Neural progenitor cell (in vitro differentiated cells): Measurements from ENCODE around the gene PHETA2. TPM values are rescaled to one million over a fixed set of nuclear protein-coding genes. Genes with fewer than 3 reads are reported as not detected.

Experiments used
- DNase-seq: peaks from one replicate; pipeline ENCODE4 v3.0.0-alpha.2; 2016; ENCODE audit warnings: low spot score
- H2AFZ ChIP-seq: fragments of 200-600 bp; sonication (generic); replicated peaks from 2 replicates; pipeline ENCODE4 v1.6.1; 2016; ENCODE audit warnings: antibody characterized with exemption
- H3F3A ChIP-seq: fragments of 200-600 bp; sonication (generic); 2 replicates; pipeline ENCODE4 v1.6.1; 2016; ENCODE audit warnings: antibody characterized with exemption, low read depth
- H3K27ac ChIP-seq: fragments of 200-600 bp; sonication (generic); 2 replicates; pipeline ENCODE4 v1.5.1; 2016; ENCODE audit warnings: mild to moderate bottlenecking
- H3K27me3 ChIP-seq: fragments of 200-600 bp; sonication (generic); 2 replicates; pipeline ENCODE4 v1.6.1; 2016; ENCODE audit warnings: mild to moderate bottlenecking, moderate library complexity
- H3K36me3 ChIP-seq: fragments of 200-600 bp; sonication (generic); 2 replicates; pipeline ENCODE4 v1.5.1; 2016
- H3K4me1 ChIP-seq: fragments of 200-600 bp; sonication (generic); 2 replicates; pipeline ENCODE4 v1.6.1; 2016; ENCODE audit warnings: mixed run types
- H3K4me2 ChIP-seq: fragments of 200-600 bp; sonication (generic); 2 replicates; pipeline ENCODE4 v1.6.1; 2016
- H3K4me3 ChIP-seq: fragments of 200-600 bp; sonication (generic); 2 replicates; pipeline ENCODE4 v1.5.1; 2016
- H3K79me2 ChIP-seq: fragments of 200-600 bp; sonication (generic); 2 replicates; pipeline ENCODE4 v1.6.1; 2016; ENCODE audit warnings: low read depth
- H3K9ac ChIP-seq: fragments of 200-600 bp; sonication (generic); 2 replicates; pipeline ENCODE4 v1.6.1; 2016
- H3K9me3 ChIP-seq: fragments of 200-600 bp; sonication (generic); 2 replicates; pipeline ENCODE4 v1.5.1; 2016; ENCODE audit warnings: low read depth
- H4K20me1 ChIP-seq: fragments of 200-600 bp; sonication (generic); 2 replicates; pipeline ENCODE4 v1.6.1; 2016; ENCODE audit warnings: low read depth
- H3K27ac Mint-ChIP-seq: 3 replicates; pipeline ENCODE4 v1.8.0; 2021; ENCODE audit warnings: mixed read lengths
- H3K27me3 Mint-ChIP-seq: 2 replicates; pipeline ENCODE4 v1.8.0; 2022; ENCODE audit warnings: low read depth, mild to moderate bottlenecking, inconsistent platforms, moderate library complexity, mixed read lengths; ENCODE audit not compliant: insufficient read depth
- H3K36me3 Mint-ChIP-seq: 3 replicates; pipeline ENCODE4 v1.8.0; 2021; ENCODE audit warnings: mixed read lengths
- H3K4me1 Mint-ChIP-seq: 3 replicates; pipeline ENCODE4 v1.8.0; 2021; ENCODE audit warnings: mixed read lengths
- H3K4me3 Mint-ChIP-seq: 3 replicates; pipeline ENCODE4 v1.8.0; 2021; ENCODE audit warnings: mild to moderate bottlenecking, moderate library complexity, mixed read lengths
- H3K9me3 Mint-ChIP-seq: 3 replicates; pipeline ENCODE4 v1.8.0; 2020; ENCODE audit warnings: mixed read lengths
- EZH2 ChIP-seq: fragments of 200-600 bp; sonication (generic); IDR thresholded peaks from 2 replicates; pipeline ENCODE4 v1.6.1; 2017; ENCODE audit warnings: antibody characterized with exemption, mild to moderate bottlenecking, moderate library complexity
- EZH2phosphoT487 ChIP-seq: fragments of 200-600 bp; sonication (generic); IDR thresholded peaks from 2 replicates; pipeline ENCODE4 v1.6.1; 2017; ENCODE audit warnings: antibody characterized with exemption
- total RNA-seq: library from RNA; depleted of rRNA; stranded (reverse); fragments of >200 nt; gene quantifications from 2 replicates; pipeline ENCODE4 v1.2.3, GENCODE V29; 2015; ENCODE audit warnings: low replicate concordance
- TF ChIP-seq, protein P1 (sequence below): fragments of 200-600 bp; sonication (generic); IDR thresholded peaks from 2 replicates; pipeline ENCODE4 v1.5.1; 2017; ENCODE audit warnings: antibody characterized with exemption, mild to moderate bottlenecking

The PHETA2 gene
- total RNA-seq, 1 donor from 2014 or later: 0.79 TPM

DNA sequence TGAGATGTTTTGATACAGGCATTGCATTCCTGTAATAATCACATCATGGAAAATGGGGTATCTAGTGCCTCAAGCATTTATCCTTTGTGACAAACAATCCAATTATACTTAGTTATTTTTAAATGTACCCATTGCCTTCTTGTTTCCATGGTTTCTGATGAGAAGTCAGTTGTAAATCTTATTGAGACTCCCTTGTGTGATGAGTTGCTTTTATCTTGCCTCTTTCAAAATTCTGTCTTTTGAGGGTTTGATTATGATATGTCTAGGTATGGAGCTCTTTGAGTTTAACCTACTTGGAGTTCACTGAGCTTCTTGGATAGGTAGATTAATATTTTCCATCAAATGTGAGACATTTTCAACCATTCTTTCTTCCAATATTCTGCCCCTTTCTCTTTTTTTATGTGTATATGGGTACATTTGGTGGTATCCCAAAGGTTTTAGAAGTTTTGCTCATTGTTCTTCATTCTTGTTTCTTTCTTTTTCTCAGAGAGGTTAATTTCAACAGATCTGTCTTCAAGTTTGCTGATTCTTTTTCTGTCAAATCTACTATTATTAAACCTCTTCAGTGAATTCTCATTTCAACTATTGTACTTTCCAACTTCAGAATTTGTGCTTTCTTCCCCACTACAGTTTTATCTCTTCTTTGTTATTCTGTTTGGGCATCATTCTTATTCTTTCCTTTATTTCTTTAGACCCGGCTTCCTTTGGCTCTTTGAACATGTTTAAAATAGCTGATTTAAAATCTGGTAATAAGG is 17.1 kb upstream of the PHETA2 start:
- Histone ChIP-seq H3K4me3 (no peak overlapping the region), H3F3A (peaks cover 5% of the 10 kb centered on the region), H2AFZ (no peak overlapping the region), H3K9ac (no peak overlapping the region), H3K36me3 (peaks cover 3% of the 10 kb centered on the region), H3K27ac (no peak overlapping the region), H3K27me3 (no peaks in the 10 kb centered on the region), H3K4me2 (no peak overlapping the region), H4K20me1 (no peaks in the 10 kb centered on the region), H3K79me2 (no peaks in the 10 kb centered on the region), H3K4me1 (no peaks in the 10 kb centered on the region), H3K9me3 (peaks cover 10% of the 10 kb centered on the region)
- Mint-ChIP-seq H3K4me1 (no peaks in the 10 kb centered on the region), H3K9me3 (peaks cover 18% of the 10 kb centered on the region), H3K27me3 (peaks cover 9% of the 10 kb centered on the region), H3K4me3 (no peak overlapping the region), H3K27ac (no peak overlapping the region), H3K36me3 (peaks cover 32% of the 10 kb centered on the region)
- TF ChIP-seq, protein P1, sequence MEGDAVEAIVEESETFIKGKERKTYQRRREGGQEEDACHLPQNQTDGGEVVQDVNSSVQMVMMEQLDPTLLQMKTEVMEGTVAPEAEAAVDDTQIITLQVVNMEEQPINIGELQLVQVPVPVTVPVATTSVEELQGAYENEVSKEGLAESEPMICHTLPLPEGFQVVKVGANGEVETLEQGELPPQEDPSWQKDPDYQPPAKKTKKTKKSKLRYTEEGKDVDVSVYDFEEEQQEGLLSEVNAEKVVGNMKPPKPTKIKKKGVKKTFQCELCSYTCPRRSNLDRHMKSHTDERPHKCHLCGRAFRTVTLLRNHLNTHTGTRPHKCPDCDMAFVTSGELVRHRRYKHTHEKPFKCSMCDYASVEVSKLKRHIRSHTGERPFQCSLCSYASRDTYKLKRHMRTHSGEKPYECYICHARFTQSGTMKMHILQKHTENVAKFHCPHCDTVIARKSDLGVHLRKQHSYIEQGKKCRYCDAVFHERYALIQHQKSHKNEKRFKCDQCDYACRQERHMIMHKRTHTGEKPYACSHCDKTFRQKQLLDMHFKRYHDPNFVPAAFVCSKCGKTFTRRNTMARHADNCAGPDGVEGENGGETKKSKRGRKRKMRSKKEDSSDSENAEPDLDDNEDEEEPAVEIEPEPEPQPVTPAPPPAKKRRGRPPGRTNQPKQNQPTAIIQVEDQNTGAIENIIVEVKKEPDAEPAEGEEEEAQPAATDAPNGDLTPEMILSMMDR: no peak
- TF ChIP-seq EZH2phosphoT487: no peak
- no peak for TF ChIP-seq EZH2
- no peak for DNase-seq

DNA sequence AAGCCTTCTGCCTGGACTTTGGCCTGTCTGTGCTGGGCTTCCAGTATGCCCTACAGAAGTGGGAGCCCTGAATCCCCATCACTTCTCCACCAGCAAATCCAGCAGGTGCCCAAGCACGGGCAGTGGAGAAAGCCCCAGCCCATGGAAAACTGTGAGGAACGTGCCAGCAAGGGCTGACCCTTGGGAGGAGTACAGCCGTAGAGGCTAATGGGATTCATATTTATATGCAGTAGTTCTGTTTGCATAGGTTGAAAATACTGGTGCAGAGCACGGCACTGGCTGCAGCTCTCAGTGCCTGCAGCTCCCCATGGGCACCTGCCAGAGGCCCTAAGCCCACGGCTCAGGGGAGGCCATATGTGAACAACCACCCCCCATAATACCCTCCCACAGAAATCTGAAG is 13.6 kb upstream of the PHETA2 start:
- peaks cover 18% of the 10 kb centered on the region for H3K9me3 Mint-ChIP-seq
- Histone ChIP-seq H3K4me1 (no peaks in the 10 kb centered on the region), H2AFZ (no peak overlapping the region), H3K27me3 (no peaks in the 10 kb centered on the region), H3K27ac (no peak overlapping the region), H3K79me2 (no peaks in the 10 kb centered on the region), H3K36me3 (peaks cover 3% of the 10 kb centered on the region), H3K4me3 (no peak overlapping the region), H3F3A (peaks cover 5% of the 10 kb centered on the region), H3K9ac (no peak overlapping the region), H3K4me2 (no peak overlapping the region), H4K20me1 (no peaks in the 10 kb centered on the region), H3K9me3 (peaks cover 10% of the 10 kb centered on the region)
- TF ChIP-seq EZH2 (no peak), EZH2phosphoT487 (no peak)
- TF ChIP-seq, protein P1: no peak
- peaks cover 5% of the 10 kb centered on the region for H3K4me1 Mint-ChIP-seq
- no peak overlapping the region for H3K27ac Mint-ChIP-seq
- H3K4me3 Mint-ChIP-seq: no peak overlapping the region
- H3K27me3 Mint-ChIP-seq: peaks cover 12% of the 10 kb centered on the region
- H3K36me3 Mint-ChIP-seq: peaks cover 40% of the 10 kb centered on the region
- DNase-seq: no peak

DNA sequence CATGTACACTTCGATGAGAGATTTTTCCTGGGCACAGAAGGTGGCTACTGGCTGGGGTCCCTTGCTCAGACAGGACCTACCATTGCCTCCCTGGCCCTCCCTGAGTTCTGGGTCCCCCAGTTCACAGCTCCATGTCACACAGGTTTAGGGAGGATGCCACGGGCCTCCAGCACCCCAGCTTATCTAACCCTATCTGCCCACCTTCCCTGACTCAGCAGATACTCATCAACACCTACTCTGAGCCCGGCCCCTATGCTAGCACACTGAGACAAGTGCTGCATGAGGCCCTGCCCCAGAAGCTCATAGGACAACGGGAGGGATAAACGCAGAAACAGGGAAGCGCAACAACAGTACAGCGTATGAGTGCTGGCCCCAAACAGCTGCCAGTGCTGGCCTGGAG is 13.0 kb upstream of the PHETA2 start:
- peaks cover 18% of the 10 kb centered on the region for H3K9me3 Mint-ChIP-seq
- H3K4me1 Mint-ChIP-seq: peaks cover 9% of the 10 kb centered on the region
- H3K27me3 ChIP-seq: no peaks in the 10 kb centered on the region
- peaks cover 5% of the 10 kb centered on the region for H3F3A ChIP-seq
- no peaks in the 10 kb centered on the region for H3K79me2 ChIP-seq
- H3K27ac ChIP-seq: no peak overlapping the region
- H4K20me1 ChIP-seq: no peaks in the 10 kb centered on the region
- no peak overlapping the region for H2AFZ ChIP-seq
- peaks cover 12% of the 10 kb centered on the region for H3K27me3 Mint-ChIP-seq
- H3K4me2 ChIP-seq: no peak overlapping the region
- TF ChIP-seq EZH2phosphoT487: no peak
- TF ChIP-seq, protein P1: no peak
- no peak for TF ChIP-seq EZH2
- no peaks in the 10 kb centered on the region for H3K4me1 ChIP-seq
- peaks cover 43% of the 10 kb centered on the region for H3K36me3 Mint-ChIP-seq
- no peak overlapping the region for H3K4me3 Mint-ChIP-seq
- H3K27ac Mint-ChIP-seq: peak overlapping the region; percentile 50
- H3K36me3 ChIP-seq: peaks cover 3% of the 10 kb centered on the region
- H3K9ac ChIP-seq: no peak overlapping the region
- DNase-seq: no peak
- peaks cover 10% of the 10 kb centered on the region for H3K9me3 ChIP-seq
- H3K4me3 ChIP-seq: no peak overlapping the region
